IMR-90 (cell line): Measurements from ENCODE around the gene MACROD1. TPM values are rescaled to one million over a fixed set of nuclear protein-coding genes. Genes with fewer than 3 reads are reported as not detected.

Experiments
- ATAC-seq: fragments of 200-7000 bp; cut with Tn5 transposase; 2 replicates; pipeline ENCODE4 v1.9.1; 2020; ENCODE audit warnings: low read depth, mild to moderate bottlenecking, moderate library complexity
- BruUV-seq: library from RNA; stranded (reverse); fragments of 400-500 nt; replicated peaks from 2 replicates; lab custom pipeline; 2021; lab: Mats Ljungman, UMichigan
- CTCF ChIA-PET: fragments of 300-600 bp; formaldehyde crosslinking; extraction: SDS; loops from one replicate; lab custom pipeline; 2021; ENCODE audit warnings: antibody characterized with exemption; lab: Yijun Ruan, JAX
- POLR2A ChIA-PET: fragments of 300-600 bp; sonication (Branson Sonifier 250); formaldehyde crosslinking; loops from one replicate; lab custom pipeline; 2022; ENCODE audit warnings: antibody characterized with exemption; ENCODE audit not compliant: unreplicated experiment; lab: Charles Lee
- DNase-seq: peaks from one replicate; pipeline ENCODE4 v3.0.0; 2013
- H2AFZ ChIP-seq: replicated peaks from 2 replicates; pipeline ENCODE3; 2013; ENCODE audit warnings: low read length, mild to moderate bottlenecking; ENCODE audit not compliant: poor library complexity
- H2AK5ac ChIP-seq: 2 replicates; pipeline ENCODE4 v1.6.1; 2013; ENCODE audit warnings: low read depth, low read length, inconsistent platforms
- H2AK9ac ChIP-seq: replicated peaks from 2 replicates; pipeline ENCODE3; 2013; ENCODE audit warnings: mild to moderate bottlenecking, low read depth, low read length, moderate library complexity; ENCODE audit not compliant: poor library complexity
- H2BK120ac ChIP-seq: 2 replicates; pipeline ENCODE4 v1.6.1; 2013; ENCODE audit warnings: low read depth, low read length, inconsistent platforms
- H2BK15ac ChIP-seq: 3 replicates; pipeline ENCODE4 v1.6.1; 2013; ENCODE audit warnings: low read depth, low read length, inconsistent platforms
- H2BK20ac ChIP-seq: 2 replicates; pipeline ENCODE4 v1.6.1; 2013; ENCODE audit warnings: low read depth, mild to moderate bottlenecking, inconsistent platforms, low read length, moderate library complexity
- H2BK5ac ChIP-seq: 2 replicates; pipeline ENCODE4 v1.6.1; 2013; ENCODE audit warnings: mild to moderate bottlenecking, low read depth, low read length, inconsistent platforms; ENCODE audit not compliant: poor library complexity, severe bottlenecking
- H3K14ac ChIP-seq: replicated peaks from 2 replicates; pipeline ENCODE4 v1.6.1; 2013; ENCODE audit warnings: low read depth, low read length, inconsistent platforms
- H3K18ac ChIP-seq: 2 replicates; pipeline ENCODE4 v1.6.1; 2013; ENCODE audit warnings: low read depth, low read length, control low read depth
- H3K23ac ChIP-seq: 2 replicates; pipeline ENCODE4 v1.6.1; 2013; ENCODE audit warnings: low read depth, low read length, inconsistent platforms
- H3K27ac ChIP-seq: 2 replicates; pipeline ENCODE4 v1.5.1; 2013; ENCODE audit warnings: mild to moderate bottlenecking, control low read depth, low read length; ENCODE audit not compliant: insufficient read depth
- H3K27me3 ChIP-seq: 2 replicates; pipeline ENCODE4 v1.6.1; 2013; ENCODE audit warnings: low read length; ENCODE audit not compliant: control insufficient read depth, insufficient read depth
- H3K36me3 ChIP-seq: 2 replicates; pipeline ENCODE4 v1.6.1; 2013; ENCODE audit warnings: low read length, mixed read lengths; ENCODE audit not compliant: control insufficient read depth, insufficient read depth
- H3K4ac ChIP-seq: 2 replicates; pipeline ENCODE4 v1.6.1; 2013; ENCODE audit warnings: low read depth, low read length, inconsistent platforms
- H3K4me1 ChIP-seq: 2 replicates; pipeline ENCODE4 v1.6.1; 2013; ENCODE audit warnings: low read length, mixed read lengths; ENCODE audit not compliant: control insufficient read depth, insufficient read depth
- H3K4me2 ChIP-seq: 2 replicates; pipeline ENCODE4 v1.6.1; 2013; ENCODE audit warnings: low read depth, mild to moderate bottlenecking, control low read depth, low read length, moderate library complexity
- H3K4me3 ChIP-seq: 2 replicates; pipeline ENCODE4 v1.5.1; 2013; ENCODE audit warnings: low read depth, mild to moderate bottlenecking, control low read depth, low read length, moderate library complexity; ENCODE audit not compliant: insufficient read depth
- H3K56ac ChIP-seq: 2 replicates; pipeline ENCODE4 v1.6.1; 2013; ENCODE audit warnings: low read length, inconsistent platforms; ENCODE audit not compliant: insufficient read depth; ENCODE audit errors: extremely low read depth
- H3K79me1 ChIP-seq, 2 experiments: 2 replicates each; pipeline ENCODE4 v1.6.1; 2013; ENCODE audit warnings: low read length in 2 of 2, inconsistent platforms in 1 of 2, low read depth in 1 of 2
- H3K9ac ChIP-seq: 2 replicates; pipeline ENCODE4 v1.6.1; 2013; ENCODE audit warnings: low read depth, low read length, control low read depth
- H3K9me1 ChIP-seq: 2 replicates; pipeline ENCODE4 v1.6.1; 2013; ENCODE audit warnings: low read length, inconsistent platforms; ENCODE audit not compliant: insufficient read depth
- H3K9me3 ChIP-seq: 2 replicates; pipeline ENCODE4 v1.6.1; 2013; ENCODE audit warnings: low read length; ENCODE audit not compliant: control insufficient read depth, insufficient read depth
- H4K20me1 ChIP-seq: 2 replicates; pipeline ENCODE4 v1.6.1; 2013; ENCODE audit warnings: low read length, inconsistent platforms; ENCODE audit not compliant: insufficient read depth
- H4K5ac ChIP-seq: 2 replicates; pipeline ENCODE4 v1.6.1; 2013; ENCODE audit warnings: mild to moderate bottlenecking, low read depth, low read length, control low read depth
- H4K8ac ChIP-seq, 2 experiments: 2 replicates each; pipeline ENCODE4 v1.6.1; 2013; ENCODE audit warnings: low read depth in 2 of 2, low read length in 2 of 2, control low read depth in 1 of 2, inconsistent platforms in 1 of 2
- H4K91ac ChIP-seq: 2 replicates; pipeline ENCODE4 v1.6.1; 2013; ENCODE audit warnings: low read depth, low read length, inconsistent platforms; ENCODE audit not compliant: insufficient read depth
- BHLHE40 ChIP-seq: fragments of 150-350 bp; IDR thresholded peaks from 2 replicates; pipeline ENCODE4 v1.6.1; 2016; ENCODE audit warnings: mild to moderate bottlenecking, low read depth, low read length
- CHD1 ChIP-seq: IDR thresholded peaks from 2 replicates; pipeline ENCODE4 v1.6.1; 2012; ENCODE audit warnings: low read depth, low read length, improper control_type of control experiment
- ELK1 ChIP-seq: fragments of 150-350 bp; IDR thresholded peaks from 2 replicates; pipeline ENCODE4 v1.6.1; 2016; ENCODE audit warnings: low read depth, mild to moderate bottlenecking, low read length, moderate library complexity, borderline replicate concordance
- FOS ChIP-seq: fragments of 150-350 bp; IDR thresholded peaks from 2 replicates; pipeline ENCODE4 v1.6.1; 2016; ENCODE audit warnings: low read depth, low read length
- MAFK ChIP-seq: IDR thresholded peaks from 2 replicates; pipeline ENCODE4 v1.6.1; 2012; ENCODE audit warnings: low read depth, low read length, improper control_type of control experiment
- MAZ ChIP-seq: IDR thresholded peaks from 2 replicates; pipeline ENCODE4 v1.6.1; 2012; ENCODE audit warnings: low read depth, mild to moderate bottlenecking, low read length, improper control_type of control experiment, moderate library complexity, borderline replicate concordance
- NFE2L2 ChIP-seq: fragments of 150-350 bp; IDR thresholded peaks from 2 replicates; pipeline ENCODE4 v1.6.1; 2016; ENCODE audit warnings: low read depth, mild to moderate bottlenecking, low read length
- RAD21 ChIP-seq: IDR thresholded peaks from 2 replicates; pipeline ENCODE4 v1.6.1; 2012; ENCODE audit warnings: low read length, improper control_type of control experiment
- WGBS, 2 experiments: methylation state at CpG; one replicate each; pipeline versions ENCODE4 v1.1.5 to v1.1.7; 2013; ENCODE audit warnings: missing lambda C conversion rate in 2 of 2; ENCODE audit not compliant: insufficient read length in 1 of 2; ENCODE audit errors: extremely low coverage in 2 of 2; 5-methylcytosine and 5-hydroxymethylcytosine counted together
- dilution Hi-C: fragments of 300-500 bp; cut with HindIII; formaldehyde crosslinking; loops from one replicate; pipeline ENCODE4 v1.14.3; 2018; ENCODE audit warnings: low sequenced_read_pairs; ENCODE audit not compliant: unreplicated experiment
- in situ Hi-C: fragments of 300-500 bp; cut with MboI; formaldehyde crosslinking; loops from 3 replicates; pipeline ENCODE4 v1.14.3; 2019; ENCODE audit warnings: low sequenced_read_pairs, inconsistent platforms, mixed read lengths
- intact Hi-C: fragments of 100-400 bp; cut with micrococcal nuclease; formaldehyde crosslinking; loops from 2 replicates; pipeline ENCODE4 v1.10.0; 2022
- polyA plus RNA-seq, 3 experiments: library from polyadenylated mRNA; depleted of rRNA; stranded (reverse); fragments of >200 nt; gene quantifications; 2 replicates each; pipeline ENCODE4 v1.2.3, GENCODE V29; 2012; ENCODE audit warnings: low replicate concordance in 1 of 3
- total RNA-seq: library from RNA; depleted of rRNA; stranded (reverse); fragments of >200 nt; gene quantifications from 2 replicates; pipeline ENCODE4 v1.2.3, GENCODE V29; 2012

Gene MACROD1
- total and polyA plus RNA-seq, 2 of the 4 experiments (the other 2 are of a cell fraction) = 2.5 to 9.3 TPM

DNA sequence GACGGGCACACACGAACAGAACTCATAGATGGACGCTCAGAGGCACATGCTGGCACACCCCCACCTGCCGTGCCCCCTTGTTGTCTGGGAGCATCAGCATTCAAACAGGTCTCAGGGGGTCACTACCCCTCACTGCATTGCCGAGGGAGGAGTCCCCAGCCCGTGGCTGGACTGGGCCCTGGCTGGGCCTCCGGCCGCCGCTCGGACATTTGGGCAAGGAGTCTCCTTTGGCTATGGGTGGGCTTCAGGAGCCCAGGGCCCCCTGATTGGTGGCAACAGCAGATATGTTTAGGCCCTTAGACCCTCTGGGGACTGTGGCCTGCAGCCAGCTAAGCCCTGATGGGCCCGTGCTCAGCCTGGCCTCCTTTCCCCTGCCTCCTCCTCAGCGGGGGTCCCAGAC, 88.3 kb downstream of the MACROD1 start:
- Histone ChIP-seq H3K27me3 (peaks cover 5% of the 10 kb centered on the region; the same call in 1 of the 2 replicates), H3K9me3 (no peaks in the 10 kb centered on the region), H4K5ac (no peak overlapping the region), H4K20me1 (peaks cover 13% of the 10 kb centered on the region), H2BK15ac (no peak overlapping the region), H2BK120ac (no peak overlapping the region), H2AK5ac (no peak overlapping the region), H3K4ac (no peak overlapping the region), H3K4me3 (no peak overlapping the region), H3K9me1 (0 out of 2 replicates have a peak, but pooled peaks cover 3% of the 10 kb centered on the region), H3K56ac (no peak overlapping the region), H3K36me3 (no peaks in the 10 kb centered on the region), H3K9ac (no peak overlapping the region), H3K4me1 (no peaks in the 10 kb centered on the region; the same call in 1 of the 2 replicates), H3K27ac (no peak overlapping the region), H3K14ac (no peak overlapping the region), H4K91ac (no peak overlapping the region), H2BK5ac (no peak overlapping the region), H3K18ac (no peak overlapping the region), H2BK20ac (no peak overlapping the region), H4K8ac (no peak overlapping the region), H3K79me1 (no peaks in the 10 kb centered on the region), H2AK9ac (no peak overlapping the region), H3K4me2 (no peak overlapping the region), H3K23ac (no peak overlapping the region), H2AFZ (no peak overlapping the region)
- no peak for DNase-seq
- WGBS, 2 experiments = 92% methylated on average over 8 of the region's 12 CpGs; no CpG with 5 or more reads in 1 of the 2 experiments
- ATAC-seq = no peak
- TF ChIP-seq BHLHE40 (no peak), FOS (no peak), NFE2L2 (no peak), MAZ (no peak), MAFK (no peak), ELK1 (no peak), CHD1 (no peak), RAD21 (no peak)
- intact Hi-C loops = no loop called here
- in situ Hi-C loops = no loop called here
- CTCF ChIA-PET = interaction anchor here (0.6 kb wide), 1 partner anchor 267 kb away, joined by 3 read pairs; no protein-coding TSS in a partner anchor
- POLR2A ChIA-PET = no interaction called here
- dilution Hi-C loops = no loop called here
- BruUV-seq = no TSS peak
